Gastrocnemius medialis (tissue), 4 donors: Measurements from ENCODE around the gene IGF1R. TPM values are rescaled to one million over a fixed set of nuclear protein-coding genes. Genes with fewer than 3 reads are reported as not detected.

ENCODE experiments used
- ATAC-seq, 2 donors: fragments of 150-250 bp; one replicate each; pipeline ENCODE4 v1.9.1; 2016
- DNase-seq, 2 donors: peaks; one replicate each; pipeline ENCODE4 v3.0.0-alpha.2; 2019
- H3K27ac ChIP-seq, 4 donors: fragments of 200-600 bp; sonication (generic); 1 replicate in 1 of 4; 2 replicates in 3 of 4; pipeline ENCODE4 v1.5.1; 2016 to 2018; ENCODE audit warnings: mild to moderate bottlenecking in 2 of 4, moderate library complexity in 1 of 4
- H3K27me3 ChIP-seq, 3 donors: fragments of 200-600 bp; sonication (generic) in 2 of 3; 1 replicate in 1 of 3; 2 replicates in 2 of 3; pipeline versions ENCODE4 v1.5.1 to v1.6.0; 2016 to 2019; ENCODE audit warnings: mild to moderate bottlenecking in 1 of 3, moderate library complexity in 1 of 3
- H3K36me3 ChIP-seq, 2 donors: fragments of 200-600 bp; sonication (generic) in 1 of 2; one replicate each; pipeline ENCODE4 v1.5.1; 2017 to 2018
- H3K4me1 ChIP-seq, 2 donors: fragments of 200-600 bp; sonication (generic) in 1 of 2; one replicate each; pipeline ENCODE4 v1.5.1; 2016 to 2017; ENCODE audit warnings: mild to moderate bottlenecking in 2 of 2
- H3K4me3 ChIP-seq, 4 donors: fragments of 200-600 bp; sonication (generic) in 3 of 4; 1 replicate in 1 of 4; 2 replicates in 3 of 4; pipeline ENCODE4 v1.5.1; 2016 to 2019; ENCODE audit warnings: mild to moderate bottlenecking in 2 of 4
- H3K9me3 ChIP-seq, 3 donors: fragments of 200-600 bp; sonication (generic) in 2 of 3; 1 replicate in 1 of 3; 2 replicates in 2 of 3; pipeline ENCODE4 v1.5.1; 2016 to 2019
- CTCF ChIP-seq, 5 experiments: fragments of 450-650 bp in 3 of 5; fragments of 200-600 bp in 2 of 5; sonication (generic) in 2 of 5; IDR thresholded peaks in 4 of 5; conservative IDR thresholded peaks in 1 of 5; 1 replicate in 4 of 5; 2 replicates in 1 of 5; pipeline ENCODE4 v1.5.1; 2016 to 2019; ENCODE audit warnings: antibody characterized with exemption in 5 of 5, mild to moderate bottlenecking in 3 of 5, moderate library complexity in 3 of 5
- POLR2A ChIP-seq, 2 donors: fragments of 450-650 bp; IDR thresholded peaks; one replicate each; pipeline ENCODE4 v1.6.1; 2017; ENCODE audit warnings: antibody characterized with exemption in 2 of 2, mild to moderate bottlenecking in 2 of 2, moderate library complexity in 2 of 2
- in situ Hi-C, 4 donors: fragments of 200-750 bp; cut with MboI; loops; one replicate each; pipeline versions ENCODE4 v1.15.0 to v1.8.0; 2017; ENCODE audit warnings: low sequenced_read_pairs in 4 of 4
- intact Hi-C: fragments of 100-400 bp; cut with DNase I; formaldehyde crosslinking; loops from one replicate; pipeline ENCODE4 v1.15.1; 2023; ENCODE audit warnings: low total_unique reads
- total RNA-seq, 4 donors: library from RNA; depleted of rRNA; stranded (reverse); fragments of >200 nt; gene quantifications; one replicate each; pipeline versions ENCODE4 v1.1.0 to v1.2.3, GENCODE V29; 2016

IGF1R gene
- total RNA-seq, 4 donors from 2014 or later: 10.1 to 50.4 (median 12.3) TPM

- Histone ChIP-seq H3K4me3 (no peak overlapping the region), H3K9me3 (no peaks in the 10 kb centered on the region), H3K27ac (no peak overlapping the region), H3K36me3 (no peaks in the 10 kb centered on the region), H3K4me1 (peaks cover 3 to 26% of the 10 kb centered on the region in 2 donors), H3K27me3 (no peaks in the 10 kb centered on the region)
- intact Hi-C loops: no loop called here
- TF ChIP-seq CTCF (IDR thresholded peaks at IDR 0.05 in 4 of 5, conservative IDR thresholded peaks at IDR 0.05 in 1 of 5) (no peak), POLR2A (IDR thresholded peaks at IDR 0.05) (no peak)
- in situ Hi-C loops: loop anchor here (10.0 to 25.0 kb wide), 4 partner anchors 302 to 464 kb away; partner anchors contain the start of gene TTC23 (in 1 of the 4)
- DNase-seq (no peak), ATAC-seq (no peak)
Observed at GRCh38 chr15:98772895-98773294, 124.6 kb downstream of the IGF1R start.

GRCh38 chr15:98773616-98774015 is 125.3 kb downstream of the IGF1R start:
- Histone ChIP-seq H3K4me3 (no peak overlapping the region), H3K36me3 (no peaks in the 10 kb centered on the region), H3K27ac (no peak overlapping the region), H3K27me3 (no peaks in the 10 kb centered on the region), H3K4me1 (peaks cover 3 to 26% of the 10 kb centered on the region in 2 donors), H3K9me3 (no peaks in the 10 kb centered on the region)
- ATAC-seq (no peak), DNase-seq (no peak)
- no peak for TF ChIP-seq CTCF (IDR thresholded peaks at IDR 0.05 in 4 of 5, conservative IDR thresholded peaks at IDR 0.05 in 1 of 5)
- TF ChIP-seq POLR2A (IDR thresholded peaks at IDR 0.05): no peak
- in situ Hi-C loops (loop anchor here (10.0 to 25.0 kb wide), 4 partner anchors 301 to 464 kb away; partner anchors contain the start of gene TTC23 (in 1 of the 4)), intact Hi-C loops (no loop called here)

GRCh38 chr15:98774756-98775497 is 126.6 kb downstream of the IGF1R start:
- Histone ChIP-seq H3K36me3 (no peaks in the 10 kb centered on the region), H3K27me3 (no peaks in the 10 kb centered on the region), H3K4me3 (no peak overlapping the region), H3K27ac (no peak overlapping the region), H3K4me1 (peaks cover 11 to 21% of the 10 kb centered on the region in 2 donors), H3K9me3 (no peaks in the 10 kb centered on the region)
- TF ChIP-seq CTCF (IDR thresholded peaks at IDR 0.05 in 4 of 5, conservative IDR thresholded peaks at IDR 0.05 in 1 of 5) (no peak), POLR2A (IDR thresholded peaks at IDR 0.05) (no peak)
- ATAC-seq (no peak), DNase-seq (no peak)
- in situ Hi-C loops: loop anchor here (5.0 to 25.0 kb wide), 8 partner anchors 112 to 462 kb away; partner anchors contain the start of gene TTC23 (in 1 of the 4)
- intact Hi-C loops: no loop called here

GRCh38 chr15:98775498-98776230 is 127.3 kb downstream of the IGF1R start:
- in situ Hi-C loops: loop anchor here (5.0 to 25.0 kb wide), 7 partner anchors 112 to 437 kb away; no protein-coding TSS in a partner anchor
- ATAC-seq: no peak
- no peak for TF ChIP-seq CTCF (IDR thresholded peaks at IDR 0.05 in 4 of 5, conservative IDR thresholded peaks at IDR 0.05 in 1 of 5)
- no peak for TF ChIP-seq POLR2A (IDR thresholded peaks at IDR 0.05)
- no peaks in the 10 kb centered on the region for H3K27me3 ChIP-seq
- H3K4me3 ChIP-seq: no peak overlapping the region
- H3K36me3 ChIP-seq: no peaks in the 10 kb centered on the region
- H3K27ac ChIP-seq: no peak overlapping the region
- DNase-seq: no peak
- intact Hi-C loops: no loop called here
- no peaks in the 10 kb centered on the region for H3K9me3 ChIP-seq
- H3K4me1 ChIP-seq: peaks cover 11 to 21% of the 10 kb centered on the region in 2 donors
